ENCODE results near the gene FNBP1L.
"Not testable (repeated sequence)": the region's sequence is repeated elsewhere in the genome, so short reads cannot be mapped to it uniquely, and the experiment has no call there.

FNBP1L gene

DNA sequence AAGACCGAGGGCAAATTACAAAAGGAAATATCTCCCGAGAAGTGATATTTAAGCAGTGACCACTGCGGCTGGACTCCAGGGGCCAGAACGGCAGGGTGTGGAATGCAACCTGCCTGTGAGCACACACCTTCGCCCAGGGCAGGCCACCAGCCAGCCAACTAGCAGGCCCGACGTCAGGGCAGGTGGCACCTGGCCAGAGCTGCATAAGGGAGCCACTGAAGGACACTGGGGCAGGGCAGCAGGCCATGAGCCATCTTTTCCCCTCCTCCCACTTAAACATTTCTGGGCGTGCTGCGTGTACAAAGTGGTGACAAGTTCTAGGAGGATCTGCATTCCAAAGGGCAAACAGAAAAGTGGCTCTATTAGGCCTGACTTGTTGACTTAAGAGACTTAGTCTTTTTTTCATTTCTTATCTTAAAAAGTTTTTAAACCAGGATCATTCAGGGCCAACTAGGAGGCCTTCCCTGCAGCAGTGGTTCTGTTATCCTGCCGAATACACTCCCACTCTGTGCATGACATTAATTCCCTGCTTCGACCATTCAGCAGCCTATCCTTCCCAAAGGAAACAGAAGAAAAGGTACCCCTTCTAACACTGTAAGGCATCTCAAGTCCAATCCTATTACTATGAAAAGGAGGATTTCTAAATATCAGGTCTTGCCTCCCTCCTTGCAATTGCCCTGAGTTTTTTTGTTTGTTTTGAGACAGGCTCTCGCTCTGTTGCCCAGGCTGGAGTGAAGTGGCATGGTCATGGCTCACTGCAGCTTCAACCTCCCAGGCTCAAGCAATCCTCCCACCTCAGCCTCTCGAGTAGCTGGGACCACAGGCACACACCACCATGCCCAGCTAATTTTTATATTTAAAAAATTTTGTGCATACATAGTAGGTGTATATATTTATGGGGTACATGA lies 137.4 kb downstream of the FNBP1L start:
- H3K4me3 ChIP-seq: no peak overlapping the region
- peaks cover 11 to 34% (median 25%) of the 10 kb centered on the region in 10 experiments for H3K4me1 ChIP-seq
- H3K4me2 ChIP-seq: no peak overlapping the region
- H3K27me3 ChIP-seq: no peaks in the 10 kb centered on the region
- H4K20me1 ChIP-seq: peaks cover 0 to 72% (median 19%) of the 10 kb centered on the region in 11 experiments; a peak in 11 of 22 replicates
- TF ChIP-seq Cebpa-rat (IDR thresholded peaks at IDR 0.05): no peak
- H3K27ac ChIP-seq: no peak overlapping the region
- H3K9me3 ChIP-seq (replicated peaks in 1 of 11): no peaks in the 10 kb centered on the region
- no peak overlapping the region for H3K9ac ChIP-seq
- H3K36me3 ChIP-seq: peaks cover 68 to 100% (median 98%) of the 10 kb centered on the region in 11 experiments

DNA sequence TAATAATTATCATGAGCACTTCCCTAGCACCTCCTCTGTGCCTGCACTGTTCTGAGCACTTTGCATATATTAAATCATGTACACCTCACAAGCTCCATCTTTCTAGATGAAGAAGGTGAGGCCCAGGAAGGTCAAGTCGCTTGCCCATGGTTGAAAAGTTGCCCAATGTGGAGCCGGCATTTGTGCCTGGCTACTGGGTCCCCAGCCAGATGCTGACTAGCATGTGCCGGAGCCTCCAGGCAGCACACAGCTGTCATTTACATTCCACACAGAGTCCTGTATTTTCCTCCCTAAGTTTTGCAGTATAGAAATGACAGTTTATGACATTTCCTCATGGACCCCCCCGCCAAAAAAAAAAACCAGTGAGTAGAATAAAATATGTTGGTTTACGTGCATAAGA lies 139.4 kb downstream of the FNBP1L start:
- no peak for TF ChIP-seq Cebpa-rat (IDR thresholded peaks at IDR 0.05)
- no peak overlapping the region for H3K9ac ChIP-seq
- no peak overlapping the region for H3K27ac ChIP-seq
- H3K27me3 ChIP-seq: no peaks in the 10 kb centered on the region
- H3K4me1 ChIP-seq: peaks cover 24 to 52% (median 39%) of the 10 kb centered on the region in 10 experiments
- no peak overlapping the region; a peak in 1 of 22 replicates for H3K4me2 ChIP-seq
- H3K4me3 ChIP-seq: no peak overlapping the region
- H4K20me1 ChIP-seq: peaks cover 0 to 73% (median 30%) of the 10 kb centered on the region in 11 experiments; a peak in 18 of 22 replicates
- no peaks in the 10 kb centered on the region for H3K9me3 ChIP-seq (replicated peaks in 1 of 11)
- peaks cover 52 to 100% (median 97%) of the 10 kb centered on the region in 11 experiments for H3K36me3 ChIP-seq

DNA sequence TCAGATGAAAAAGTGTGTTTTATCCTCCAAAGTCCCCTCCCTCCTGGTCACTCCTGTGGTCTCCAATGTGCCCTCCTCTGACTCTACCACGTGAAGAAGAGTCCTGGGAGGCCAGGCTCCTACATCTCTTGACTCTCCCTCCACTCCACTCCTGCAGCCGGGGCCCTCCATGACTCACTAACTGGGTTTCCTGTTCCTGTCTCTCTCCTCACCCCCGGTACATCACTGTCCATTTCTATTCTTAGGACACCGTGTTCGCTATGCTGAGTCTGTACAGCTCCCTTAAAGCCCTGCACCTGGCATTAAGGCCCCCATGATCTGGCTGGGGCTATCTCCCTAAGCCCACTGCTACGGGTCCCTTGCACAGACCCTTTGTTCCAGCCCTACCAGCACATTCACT lies 140.3 kb downstream of the FNBP1L start:
- H3K4me3 ChIP-seq: 0 out of 20 replicates have a peak overlapping the region, but pooled peaks of 2 of the 10 experiments have one; percentile 3 to 11
- H3K4me2 ChIP-seq: peak overlapping the region; percentile 23 to 84 (median 68)
- H4K20me1 ChIP-seq: peaks cover 0 to 75% (median 38%) of the 10 kb centered on the region in 11 experiments; a peak in 18 of 22 replicates
- H3K9ac ChIP-seq: no peak overlapping the region
- H3K9me3 ChIP-seq (replicated peaks in 1 of 11): no peaks in the 10 kb centered on the region
- H3K27me3 ChIP-seq: no peaks in the 10 kb centered on the region
- H3K36me3 ChIP-seq: peaks cover 43 to 99% (median 92%) of the 10 kb centered on the region in 11 experiments
- H3K4me1 ChIP-seq: peaks cover 27 to 59% (median 42%) of the 10 kb centered on the region in 10 experiments
- TF ChIP-seq Cebpa-rat (IDR thresholded peaks at IDR 0.05): no peak
- H3K27ac ChIP-seq: peak overlapping the region in 6 of 11 experiments; percentile 4 to 29 (median 17); a peak in 7 of 22 replicates

DNA sequence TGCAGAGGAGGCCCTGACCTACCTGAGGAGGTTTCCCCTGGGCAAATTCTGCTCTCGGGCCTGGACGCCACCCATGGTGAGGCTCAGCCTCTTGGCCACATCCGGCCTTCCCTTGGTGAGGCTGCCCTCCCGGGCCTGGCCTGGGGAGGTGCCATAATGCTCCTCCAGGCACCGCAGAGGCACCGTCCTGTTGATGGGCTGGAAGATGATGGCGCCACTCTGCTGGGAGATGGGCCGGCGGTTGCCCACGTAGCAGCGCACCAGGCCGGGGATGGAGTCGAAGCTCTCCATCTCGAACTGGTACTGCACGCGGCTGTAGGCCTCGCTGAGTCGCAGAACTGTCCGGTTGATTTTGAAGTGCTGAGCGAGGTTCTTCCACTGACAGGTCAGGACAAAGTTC lies 141.0 kb downstream of the FNBP1L start:
- H3K4me3 ChIP-seq: no peak overlapping the region
- no peak for TF ChIP-seq Cebpa-rat (IDR thresholded peaks at IDR 0.05)

DNA sequence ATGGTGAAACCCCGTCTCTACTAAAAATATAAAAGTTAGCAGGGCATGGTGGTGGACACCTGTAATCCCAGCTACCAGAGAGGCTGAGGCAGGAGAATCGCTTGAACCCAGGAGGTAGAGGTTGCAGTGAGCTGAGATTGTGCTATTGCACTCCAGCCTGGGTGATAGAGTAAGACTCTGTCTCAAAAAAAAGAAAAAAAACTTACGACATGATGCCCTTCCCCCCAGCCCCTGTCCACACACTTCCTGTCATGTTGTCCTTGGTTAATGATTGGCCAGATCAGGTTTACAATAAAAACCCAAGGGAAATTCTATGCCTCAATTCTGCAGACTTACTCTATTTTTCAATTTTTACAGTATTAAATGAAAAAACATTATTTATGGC lies 143.4 kb downstream of the FNBP1L start:
- H3K4me3 ChIP-seq; H3K27me3 ChIP-seq; H3K9ac ChIP-seq; H3K9me3 ChIP-seq (replicated peaks in 1 of 11): not testable (repeated sequence)
- H3K4me2 ChIP-seq: peak overlapping the region; percentile 37 to 83 (median 48); a peak in 21 of 22 replicates
- H4K20me1 ChIP-seq: peaks cover 7 to 82% (median 58%) of the 10 kb centered on the region in 11 experiments; a peak in 20 of 22 replicates
- H3K4me1 ChIP-seq: peaks cover 27 to 62% (median 43%) of the 10 kb centered on the region in 10 experiments
- H3K27ac ChIP-seq: peak overlapping the region in 1 of 11 experiments; percentile 47; a peak in 2 of 22 replicates
- peaks cover 19 to 93% (median 73%) of the 10 kb centered on the region in 11 experiments for H3K36me3 ChIP-seq

More for the DNA sequence above, 141.0 kb downstream of the FNBP1L start:
- H3K9ac ChIP-seq: no peak overlapping the region
- H3K4me2 ChIP-seq: peak overlapping the region; percentile 23 to 84 (median 68)
- no peaks in the 10 kb centered on the region for H3K9me3 ChIP-seq (replicated peaks in 1 of 11)
- H3K36me3 ChIP-seq: peaks cover 36 to 97% (median 86%) of the 10 kb centered on the region in 11 experiments
- H3K4me1 ChIP-seq: peaks cover 27 to 59% (median 42%) of the 10 kb centered on the region in 10 experiments
- peaks cover 0 to 75% (median 44%) of the 10 kb centered on the region in 11 experiments; a peak in 18 of 22 replicates for H4K20me1 ChIP-seq
- no peaks in the 10 kb centered on the region for H3K27me3 ChIP-seq
- peak overlapping the region in 5 of 11 experiments; percentile 4 to 21 (median 16); a peak in 6 of 22 replicates for H3K27ac ChIP-seq

DNA sequence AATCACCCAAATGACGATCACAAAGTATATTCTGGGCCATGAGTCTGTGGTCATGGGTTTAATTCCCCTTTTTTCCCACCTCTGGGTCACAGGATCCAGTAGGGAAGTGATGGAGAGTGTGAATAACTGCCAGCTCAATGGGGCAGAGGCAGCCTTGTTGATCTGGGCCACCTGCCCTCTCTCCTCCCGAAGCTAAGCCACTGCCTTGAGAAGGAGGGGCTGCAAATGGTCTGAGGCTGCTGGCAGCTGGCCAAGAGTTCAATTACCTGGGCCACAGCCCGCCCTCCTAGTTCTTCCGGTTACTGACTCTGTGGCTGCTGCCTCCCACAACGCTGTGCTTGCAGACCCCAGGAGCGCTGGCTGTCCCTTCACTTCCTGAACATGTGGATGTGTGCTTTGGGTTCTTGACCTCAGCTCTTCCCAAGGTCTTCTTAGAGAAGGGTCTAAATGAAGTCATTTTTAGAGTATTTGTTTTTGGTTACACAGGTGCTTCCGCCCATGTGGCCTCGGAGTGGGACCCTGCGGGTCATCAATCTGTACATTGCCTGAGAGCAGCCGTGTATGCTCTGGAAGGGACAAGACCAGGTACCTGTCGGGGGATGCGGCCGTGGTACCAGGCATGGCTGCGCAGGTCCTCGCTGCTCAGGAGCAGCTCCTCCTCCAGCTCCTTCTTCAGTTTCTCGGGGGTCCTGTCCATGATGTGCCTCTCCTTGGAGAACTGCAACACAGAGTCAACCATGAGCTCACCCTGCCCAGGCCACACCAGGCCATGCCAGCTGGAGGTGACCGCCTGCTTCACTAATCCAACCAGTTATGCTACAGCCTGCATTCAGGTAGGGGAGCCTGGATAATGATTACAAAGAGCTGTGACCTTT lies 144.0 kb downstream of the FNBP1L start:
- Histone ChIP-seq H3K4me3 (no peak overlapping the region), H3K9ac (no peak overlapping the region; a peak in 1 of 22 replicates), H4K20me1 (peaks cover 11 to 84% (median 65%) of the 10 kb centered on the region in 11 experiments; a peak in 20 of 22 replicates), H3K36me3 (peaks cover 12 to 90% (median 69%) of the 10 kb centered on the region in 11 experiments; a peak in 21 of 22 replicates), H3K4me1 (peaks cover 27 to 68% (median 43%) of the 10 kb centered on the region in 10 experiments), H3K27ac (peak overlapping the region in 4 of 11 experiments; percentile 5 to 47 (median 28); a peak in 6 of 22 replicates), H3K27me3 (no peaks in the 10 kb centered on the region), H3K4me2 (peak overlapping the region; percentile 37 to 83 (median 48); a peak in 21 of 22 replicates), H3K9me3 (replicated peaks in 1 of 11) (no peaks in the 10 kb centered on the region)
- TF ChIP-seq Cebpa-rat (IDR thresholded peaks at IDR 0.05): no peak

DNA sequence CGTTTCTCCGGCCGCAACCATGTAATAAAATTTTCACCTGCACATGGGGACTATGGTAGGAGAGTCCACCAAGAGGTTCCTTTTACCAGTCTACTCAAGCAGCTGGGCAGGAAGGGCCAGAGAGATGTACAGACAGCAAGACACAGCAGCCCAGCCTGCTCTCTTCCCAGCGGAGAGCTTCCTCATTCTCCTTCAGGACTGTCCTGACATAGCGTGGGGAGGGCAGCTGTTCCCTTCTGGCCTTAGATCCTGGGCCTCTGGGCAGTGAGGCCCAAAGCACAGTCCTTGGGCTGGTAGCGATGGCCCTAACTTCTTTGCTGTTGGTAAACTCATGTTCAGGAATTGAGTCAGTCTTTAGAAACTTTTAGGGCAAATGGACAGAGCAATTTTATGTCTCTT lies 144.6 kb downstream of the FNBP1L start:
- Histone ChIP-seq H4K20me1 (peaks cover 18 to 91% (median 66%) of the 10 kb centered on the region in 11 experiments; a peak in 20 of 22 replicates), H3K4me3 (no peak overlapping the region), H3K36me3 (peaks cover 7 to 84% (median 68%) of the 10 kb centered on the region in 11 experiments; a peak in 20 of 22 replicates), H3K27ac (peak overlapping the region in 1 of 11 experiments; percentile 47; a peak in 3 of 22 replicates), H3K27me3 (no peaks in the 10 kb centered on the region), H3K4me1 (peaks cover 27 to 73% (median 41%) of the 10 kb centered on the region in 10 experiments), H3K9ac (no peak overlapping the region), H3K4me2 (peak overlapping the region in 7 of 11 experiments; percentile 37 to 83 (median 48); a peak in 11 of 22 replicates), H3K9me3 (replicated peaks in 1 of 11) (no peaks in the 10 kb centered on the region)
- TF ChIP-seq Cebpa-rat (IDR thresholded peaks at IDR 0.05): no peak

DNA sequence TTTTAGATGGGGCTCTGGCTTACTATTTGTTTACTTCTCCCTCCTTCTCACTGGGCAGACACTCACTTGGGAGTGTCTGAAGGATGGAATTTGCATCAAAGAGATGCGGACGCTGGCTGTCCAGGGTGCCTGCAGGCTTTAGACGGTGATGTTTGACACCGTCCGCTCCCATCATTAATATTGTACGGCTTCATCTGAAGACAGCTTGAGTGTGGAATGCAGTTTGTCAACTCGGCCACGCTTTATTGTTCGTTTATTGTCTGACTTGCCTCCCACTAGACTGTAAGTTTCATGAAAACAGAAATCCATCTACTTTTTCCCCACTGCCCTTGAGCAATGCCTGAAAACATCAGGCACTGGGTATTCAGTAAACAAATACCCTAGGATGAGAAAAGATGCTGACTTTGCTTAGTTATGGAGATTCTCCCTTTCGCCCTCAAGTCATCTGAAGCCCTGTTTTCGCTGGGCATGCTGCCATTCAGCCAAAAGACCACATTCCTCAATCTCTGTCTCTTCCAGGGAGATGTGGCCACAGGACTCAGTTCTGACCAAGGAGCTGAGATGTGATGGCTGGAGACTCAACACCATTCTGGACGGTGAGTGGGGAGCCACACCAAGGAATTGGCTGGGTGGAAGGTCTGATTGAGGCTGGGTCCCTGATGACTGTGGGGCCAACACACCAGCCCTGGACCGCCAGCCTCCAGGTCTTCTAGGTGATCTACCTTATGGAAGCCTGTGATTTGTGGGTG lies 146.1 kb downstream of the FNBP1L start:
- Histone ChIP-seq H3K4me3 (no peak overlapping the region), H3K27me3 (no peaks in the 10 kb centered on the region), H3K9ac (no peak overlapping the region), H3K4me2 (no peak overlapping the region), H3K9me3 (replicated peaks in 1 of 11) (no peaks in the 10 kb centered on the region), H3K27ac (no peak overlapping the region), H4K20me1 (peaks cover 22 to 91% (median 76%) of the 10 kb centered on the region in 11 experiments; a peak in 20 of 22 replicates), H3K36me3 (peaks cover 7 to 73% (median 62%) of the 10 kb centered on the region in 11 experiments; a peak in 20 of 22 replicates), H3K4me1 (peaks cover 16 to 58% (median 27%) of the 10 kb centered on the region in 10 experiments)
- TF ChIP-seq Cebpa-rat (IDR thresholded peaks at IDR 0.05): no peak
